ENCODE results near the gene CST6.

DNA sequence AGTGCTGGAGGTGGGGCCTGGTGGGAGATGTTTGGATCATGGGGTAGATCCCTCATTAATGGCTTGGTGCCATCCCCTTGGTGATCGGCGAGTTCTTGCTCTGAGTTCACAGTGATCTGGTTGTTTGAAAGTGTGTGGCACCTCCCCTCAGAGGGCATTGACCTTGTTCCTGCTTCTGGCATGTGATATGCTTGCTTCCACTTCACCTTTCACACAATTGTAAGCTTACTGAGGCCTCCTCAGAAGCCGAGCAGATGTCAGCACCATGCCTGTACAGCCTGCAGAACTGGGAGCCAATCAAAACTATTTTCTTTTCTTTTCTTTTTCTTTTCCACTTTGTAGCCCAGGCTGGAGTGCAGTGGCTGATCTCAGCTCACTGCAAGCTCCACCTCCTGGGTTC, 25.5 kb downstream of the CST6 start:
- TF ChIP-seq, protein P1, sequence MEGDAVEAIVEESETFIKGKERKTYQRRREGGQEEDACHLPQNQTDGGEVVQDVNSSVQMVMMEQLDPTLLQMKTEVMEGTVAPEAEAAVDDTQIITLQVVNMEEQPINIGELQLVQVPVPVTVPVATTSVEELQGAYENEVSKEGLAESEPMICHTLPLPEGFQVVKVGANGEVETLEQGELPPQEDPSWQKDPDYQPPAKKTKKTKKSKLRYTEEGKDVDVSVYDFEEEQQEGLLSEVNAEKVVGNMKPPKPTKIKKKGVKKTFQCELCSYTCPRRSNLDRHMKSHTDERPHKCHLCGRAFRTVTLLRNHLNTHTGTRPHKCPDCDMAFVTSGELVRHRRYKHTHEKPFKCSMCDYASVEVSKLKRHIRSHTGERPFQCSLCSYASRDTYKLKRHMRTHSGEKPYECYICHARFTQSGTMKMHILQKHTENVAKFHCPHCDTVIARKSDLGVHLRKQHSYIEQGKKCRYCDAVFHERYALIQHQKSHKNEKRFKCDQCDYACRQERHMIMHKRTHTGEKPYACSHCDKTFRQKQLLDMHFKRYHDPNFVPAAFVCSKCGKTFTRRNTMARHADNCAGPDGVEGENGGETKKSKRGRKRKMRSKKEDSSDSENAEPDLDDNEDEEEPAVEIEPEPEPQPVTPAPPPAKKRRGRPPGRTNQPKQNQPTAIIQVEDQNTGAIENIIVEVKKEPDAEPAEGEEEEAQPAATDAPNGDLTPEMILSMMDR (IDR thresholded peaks at IDR 0.05): no peak
- TF ChIP-seq JUN (IDR thresholded peaks at IDR 0.05): no peak
- TF ChIP-seq, protein P2, sequence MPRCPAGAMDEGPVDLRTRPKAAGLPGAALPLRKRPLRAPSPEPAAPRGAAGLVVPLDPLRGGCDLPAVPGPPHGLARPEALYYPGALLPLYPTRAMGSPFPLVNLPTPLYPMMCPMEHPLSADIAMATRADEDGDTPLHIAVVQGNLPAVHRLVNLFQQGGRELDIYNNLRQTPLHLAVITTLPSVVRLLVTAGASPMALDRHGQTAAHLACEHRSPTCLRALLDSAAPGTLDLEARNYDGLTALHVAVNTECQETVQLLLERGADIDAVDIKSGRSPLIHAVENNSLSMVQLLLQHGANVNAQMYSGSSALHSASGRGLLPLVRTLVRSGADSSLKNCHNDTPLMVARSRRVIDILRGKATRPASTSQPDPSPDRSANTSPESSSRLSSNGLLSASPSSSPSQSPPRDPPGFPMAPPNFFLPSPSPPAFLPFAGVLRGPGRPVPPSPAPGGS (IDR thresholded peaks at IDR 0.05): no peak
- TF ChIP-seq, protein P3, sequence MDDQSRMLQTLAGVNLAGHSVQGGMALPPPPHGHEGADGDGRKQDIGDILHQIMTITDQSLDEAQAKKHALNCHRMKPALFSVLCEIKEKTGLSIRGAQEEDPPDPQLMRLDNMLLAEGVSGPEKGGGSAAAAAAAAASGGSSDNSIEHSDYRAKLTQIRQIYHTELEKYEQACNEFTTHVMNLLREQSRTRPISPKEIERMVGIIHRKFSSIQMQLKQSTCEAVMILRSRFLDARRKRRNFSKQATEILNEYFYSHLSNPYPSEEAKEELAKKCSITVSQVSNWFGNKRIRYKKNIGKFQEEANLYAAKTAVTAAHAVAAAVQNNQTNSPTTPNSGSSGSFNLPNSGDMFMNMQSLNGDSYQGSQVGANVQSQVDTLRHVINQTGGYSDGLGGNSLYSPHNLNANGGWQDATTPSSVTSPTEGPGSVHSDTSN (IDR thresholded peaks at IDR 0.05): no peak
- TF ChIP-seq ESRRA (IDR thresholded peaks at IDR 0.05; ENCODE audit: borderline replicate concordance, low read length): no peak
- TF ChIP-seq MAZ (IDR thresholded peaks at IDR 0.05; ENCODE audit: borderline replicate concordance, low read depth, low read length): no peak
- no peak for TF ChIP-seq JUNB (IDR thresholded peaks at IDR 0.05)
- no peak for TF ChIP-seq RFX5 (IDR thresholded peaks at IDR 0.05)
- no peak for TF ChIP-seq POLR2A (IDR thresholded peaks at IDR 0.05; ENCODE audit: low read length)
- TF ChIP-seq CEBPB (IDR thresholded peaks at IDR 0.05): no peak
- TF ChIP-seq, protein P4, sequence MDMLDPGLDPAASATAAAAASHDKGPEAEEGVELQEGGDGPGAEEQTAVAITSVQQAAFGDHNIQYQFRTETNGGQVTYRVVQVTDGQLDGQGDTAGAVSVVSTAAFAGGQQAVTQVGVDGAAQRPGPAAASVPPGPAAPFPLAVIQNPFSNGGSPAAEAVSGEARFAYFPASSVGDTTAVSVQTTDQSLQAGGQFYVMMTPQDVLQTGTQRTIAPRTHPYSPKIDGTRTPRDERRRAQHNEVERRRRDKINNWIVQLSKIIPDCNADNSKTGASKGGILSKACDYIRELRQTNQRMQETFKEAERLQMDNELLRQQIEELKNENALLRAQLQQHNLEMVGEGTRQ (IDR thresholded peaks at IDR 0.05): no peak

All from A549 (cell line).